ENCODE results near the gene CPT2. TPM values are rescaled to one million over a fixed set of nuclear protein-coding genes. Genes with fewer than 3 reads are reported as not detected.
A peak's percentile ranks its signal among the peaks of the same experiment; 100 is the strongest.

The CPT2 gene
- total and polyA plus RNA-seq, 2 of the 13 experiments (the other 11 are each of a cell fraction or from before 2014, with no cell fraction given), result 12.6 to 14.6 TPM

DNA sequence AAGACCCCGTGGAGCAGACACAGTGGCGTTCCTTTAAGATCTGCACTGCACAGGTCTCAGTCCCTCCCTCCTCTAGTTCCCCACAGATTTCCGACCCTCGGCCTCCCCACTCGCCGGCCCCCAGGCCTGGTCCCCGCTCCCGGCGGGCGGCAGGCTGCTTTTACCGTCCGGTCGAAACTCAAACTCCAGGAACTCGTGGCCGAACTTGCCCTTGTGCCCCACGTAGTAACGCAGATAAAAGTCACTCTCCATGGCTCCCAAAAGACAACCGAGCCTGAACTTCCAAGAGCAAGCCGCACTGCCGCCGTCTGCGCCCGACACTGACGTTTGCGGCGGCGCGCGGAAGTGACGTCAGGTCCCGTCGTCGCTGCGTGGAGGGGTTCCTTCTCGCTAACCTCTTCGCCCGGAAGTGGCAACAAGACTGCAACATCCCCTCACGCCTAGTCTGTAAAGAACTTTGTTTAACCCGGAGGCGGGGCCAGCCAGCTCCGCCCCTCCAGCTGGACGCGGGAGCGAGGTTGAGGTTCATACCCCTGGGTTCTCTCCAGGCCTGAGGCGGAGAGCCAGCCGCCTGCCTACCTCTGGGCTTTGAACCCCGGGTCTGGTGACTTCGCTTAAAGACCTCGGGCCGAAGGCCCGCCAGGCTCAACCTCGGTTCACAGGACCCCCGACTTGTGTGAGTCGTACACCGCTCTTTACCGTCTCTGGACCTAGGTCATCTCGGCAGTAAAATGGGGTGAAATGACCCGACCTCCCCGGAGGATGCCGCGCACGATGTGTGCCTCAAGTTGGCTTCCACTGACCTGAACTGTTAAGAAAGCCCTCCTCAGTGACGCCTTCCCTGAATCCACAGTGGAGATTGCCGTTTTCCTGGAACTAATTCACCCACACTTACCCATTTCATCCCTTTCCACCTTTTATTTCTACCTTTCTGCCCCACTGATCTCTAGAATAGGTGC, 41.9 kb downstream of the CPT2 start, which contains the start of gene MAGOH (continued):
- TF ChIP-seq MAZ (IDR thresholded peaks at IDR 0.05; ENCODE audit: borderline replicate concordance, low read depth, low read length) (peak; percentile 84), MAZ (CRISPR knock-in tag; IDR thresholded peaks at IDR 0.05; ENCODE audit: low read depth) (peak; percentile 66), HNF4A (CRISPR knock-in tag; IDR thresholded peaks at IDR 0.05) (peak; percentile 46), ZNF121 (CRISPR knock-in tag; IDR thresholded peaks at IDR 0.05) (no peak), ZNF772 (CRISPR knock-in tag; IDR thresholded peaks at IDR 0.05) (peak; percentile 73), ATF1 (CRISPR knock-in tag; IDR thresholded peaks at IDR 0.05) (peak; percentile 100), ZNF468 (CRISPR knock-in tag; IDR thresholded peaks at IDR 0.05) (no peak), ZFP62 (CRISPR knock-in tag; IDR thresholded peaks at IDR 0.05) (no peak), PAX8 (CRISPR knock-in tag; IDR thresholded peaks at IDR 0.05; ENCODE audit: borderline replicate concordance) (no peak), KLF15 (CRISPR knock-in tag; IDR thresholded peaks at IDR 0.05; ENCODE audit: borderline replicate concordance) (no peak), ZNF33A (CRISPR knock-in tag; IDR thresholded peaks at IDR 0.05; ENCODE audit: borderline replicate concordance) (no peak), SMAD3 (CRISPR knock-in tag; IDR thresholded peaks at IDR 0.05) (no peak), FOXA3 (CRISPR knock-in tag; IDR thresholded peaks at IDR 0.05) (peak; percentile 66), KLF12 (CRISPR knock-in tag; IDR thresholded peaks at IDR 0.05; ENCODE audit: borderline replicate concordance) (no peak), MAFF (IDR thresholded peaks at IDR 0.05; ENCODE audit: low read depth, low read length) (no peak), ZNF605 (CRISPR knock-in tag; IDR thresholded peaks at IDR 0.05) (peak; percentile 78; the same call in 1 of the 2 replicates), ZNF431 (CRISPR knock-in tag; IDR thresholded peaks at IDR 0.05; ENCODE audit: borderline replicate concordance, low read depth) (no peak), AFF4 (CRISPR knock-in tag; IDR thresholded peaks at IDR 0.05) (no peak), GFI1 (CRISPR knock-in tag; IDR thresholded peaks at IDR 0.05; ENCODE audit: borderline replicate concordance) (no peak)
- TF ChIP-seq, protein P1, sequence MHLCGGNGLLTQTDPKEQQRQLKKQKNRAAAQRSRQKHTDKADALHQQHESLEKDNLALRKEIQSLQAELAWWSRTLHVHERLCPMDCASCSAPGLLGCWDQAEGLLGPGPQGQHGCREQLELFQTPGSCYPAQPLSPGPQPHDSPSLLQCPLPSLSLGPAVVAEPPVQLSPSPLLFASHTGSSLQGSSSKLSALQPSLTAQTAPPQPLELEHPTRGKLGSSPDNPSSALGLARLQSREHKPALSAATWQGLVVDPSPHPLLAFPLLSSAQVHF (CRISPR knock-in tag; IDR thresholded peaks at IDR 0.05), result no peak
- TF ChIP-seq, protein P2, sequence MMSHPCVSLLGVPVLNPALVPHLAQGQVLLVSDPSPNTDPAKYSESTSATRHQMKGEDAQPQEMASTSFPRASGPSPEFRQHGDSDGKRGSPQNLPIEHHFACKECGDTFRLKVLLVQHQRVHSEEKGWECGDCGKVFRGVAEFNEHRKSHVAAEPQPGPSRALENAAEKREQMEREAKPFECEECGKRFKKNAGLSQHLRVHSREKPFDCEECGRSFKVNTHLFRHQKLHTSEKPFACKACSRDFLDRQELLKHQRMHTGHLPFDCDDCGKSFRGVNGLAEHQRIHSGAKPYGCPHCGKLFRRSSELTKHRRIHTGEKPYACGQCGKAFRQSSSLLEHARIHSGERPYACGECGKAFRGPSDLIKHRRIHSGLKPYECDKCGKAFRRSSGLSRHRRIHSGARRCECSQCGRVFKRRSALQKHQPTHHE (CRISPR knock-in tag; IDR thresholded peaks at IDR 0.05; ENCODE audit: borderline replicate concordance), result no peak; the same call in 1 of the 2 replicates
- TF ChIP-seq, protein P3, sequence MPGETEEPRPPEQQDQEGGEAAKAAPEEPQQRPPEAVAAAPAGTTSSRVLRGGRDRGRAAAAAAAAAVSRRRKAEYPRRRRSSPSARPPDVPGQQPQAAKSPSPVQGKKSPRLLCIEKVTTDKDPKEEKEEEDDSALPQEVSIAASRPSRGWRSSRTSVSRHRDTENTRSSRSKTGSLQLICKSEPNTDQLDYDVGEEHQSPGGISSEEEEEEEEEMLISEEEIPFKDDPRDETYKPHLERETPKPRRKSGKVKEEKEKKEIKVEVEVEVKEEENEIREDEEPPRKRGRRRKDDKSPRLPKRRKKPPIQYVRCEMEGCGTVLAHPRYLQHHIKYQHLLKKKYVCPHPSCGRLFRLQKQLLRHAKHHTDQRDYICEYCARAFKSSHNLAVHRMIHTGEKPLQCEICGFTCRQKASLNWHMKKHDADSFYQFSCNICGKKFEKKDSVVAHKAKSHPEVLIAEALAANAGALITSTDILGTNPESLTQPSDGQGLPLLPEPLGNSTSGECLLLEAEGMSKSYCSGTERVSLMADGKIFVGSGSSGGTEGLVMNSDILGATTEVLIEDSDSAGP (CRISPR knock-in tag; IDR thresholded peaks at IDR 0.05; ENCODE audit: borderline replicate concordance), result peak; percentile 91
